GM19452 (cell line): ENCODE results near the gene TCF25.
"Not testable (repeated sequence)": the region's sequence is repeated elsewhere in the genome, so short reads cannot be mapped to it uniquely, and the experiment has no call there.

Experiments
- ATAC-seq: cut with Tn5 transposase; IDR thresholded peaks from one replicate; pipeline ENCODE4 v1.9.1; 2021; ENCODE audit not compliant: unreplicated experiment

TCF25 gene

DNA sequence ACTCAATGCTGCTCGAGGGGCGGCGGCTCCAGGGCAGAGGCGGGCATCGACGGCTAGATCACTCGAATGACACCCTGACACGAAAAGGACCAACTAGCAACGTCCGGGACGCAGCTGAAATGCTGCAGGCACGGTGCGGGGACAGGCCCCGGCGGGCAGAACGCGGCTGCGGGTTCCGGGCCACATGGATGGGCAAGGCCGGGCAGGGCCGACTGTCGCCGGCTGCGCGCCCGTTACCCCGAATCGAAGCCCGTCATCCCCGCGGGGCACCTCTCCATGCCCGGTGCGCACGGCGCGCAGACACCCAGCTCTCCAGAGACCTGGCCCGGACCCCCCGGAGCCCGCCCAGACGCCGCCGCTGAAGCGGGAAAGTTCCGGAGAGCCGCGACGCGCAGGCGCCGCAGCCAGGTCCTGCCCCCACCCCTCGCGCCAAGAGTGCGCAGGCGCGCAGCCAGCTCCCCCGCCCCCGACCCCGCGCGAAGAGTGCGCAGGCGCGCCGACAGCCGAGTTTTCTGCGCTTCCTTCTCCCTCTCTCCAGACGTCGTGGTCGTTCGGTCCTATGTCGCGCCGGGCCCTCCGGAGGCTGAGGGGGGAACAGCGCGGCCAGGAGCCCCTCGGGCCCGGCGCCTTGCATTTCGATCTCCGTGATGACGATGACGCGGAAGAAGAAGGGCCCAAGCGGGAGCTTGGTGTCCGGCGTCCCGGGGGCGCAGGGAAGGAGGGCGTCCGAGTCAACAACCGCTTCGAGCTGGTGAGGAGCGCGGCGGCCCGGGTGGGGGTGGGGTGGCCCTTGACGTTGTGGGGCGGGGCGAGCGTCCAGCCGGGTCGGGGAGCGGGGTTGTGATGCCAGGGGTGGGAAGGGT is at the start of gene TCF25:
TCF25 (plus strand) TSS at position 484 of the 863 bp plus-strand sequence; CDS start at position 560, 76 bp downstream.
- peak; percentile 45 for ATAC-seq

GRCh38 chr16:89823824-89824148 is 49.6 kb upstream of the TCF25 start:
- not testable (repeated sequence) for ATAC-seq

DNA sequence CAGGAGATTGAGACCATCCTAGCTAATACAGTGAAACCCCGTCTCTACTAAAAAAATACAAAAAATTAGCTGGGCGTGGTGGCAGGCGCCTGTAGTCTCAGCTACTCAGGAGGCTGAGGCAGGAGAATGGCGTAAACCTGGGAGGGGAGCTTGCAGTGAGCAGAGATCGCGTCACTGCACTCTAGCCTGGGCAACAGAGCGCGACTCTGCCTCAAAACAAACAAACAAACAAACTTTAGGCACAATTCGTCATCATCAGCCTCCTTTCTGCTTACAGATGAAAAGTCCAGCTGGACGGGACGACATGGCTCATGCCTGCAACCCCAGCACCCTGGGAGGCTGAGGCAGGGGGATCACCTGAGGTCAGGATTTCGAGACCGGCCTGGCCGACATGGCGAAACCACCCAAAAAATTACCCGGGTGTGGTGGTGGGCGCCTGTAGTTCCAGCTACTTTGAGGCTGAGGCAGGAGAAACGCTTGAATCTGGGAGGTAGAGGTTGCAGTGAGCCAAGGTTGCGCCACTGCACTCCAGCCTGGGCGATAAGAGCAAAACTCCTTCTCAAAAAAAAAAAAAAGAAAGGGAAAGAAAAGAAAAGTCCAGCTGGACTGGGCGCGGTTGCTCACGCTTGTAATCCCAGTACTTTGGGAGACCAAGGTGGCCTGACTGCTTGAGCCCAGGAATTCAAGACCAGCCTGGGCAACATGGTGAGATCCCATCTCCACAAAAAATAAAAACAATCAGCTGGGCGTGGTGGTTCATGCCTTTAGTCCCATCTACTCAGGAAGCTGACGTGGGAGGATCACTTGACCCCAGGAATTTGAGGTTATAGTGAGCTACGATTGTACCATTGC is 46.6 kb upstream of the TCF25 start:
- no peak for ATAC-seq

DNA sequence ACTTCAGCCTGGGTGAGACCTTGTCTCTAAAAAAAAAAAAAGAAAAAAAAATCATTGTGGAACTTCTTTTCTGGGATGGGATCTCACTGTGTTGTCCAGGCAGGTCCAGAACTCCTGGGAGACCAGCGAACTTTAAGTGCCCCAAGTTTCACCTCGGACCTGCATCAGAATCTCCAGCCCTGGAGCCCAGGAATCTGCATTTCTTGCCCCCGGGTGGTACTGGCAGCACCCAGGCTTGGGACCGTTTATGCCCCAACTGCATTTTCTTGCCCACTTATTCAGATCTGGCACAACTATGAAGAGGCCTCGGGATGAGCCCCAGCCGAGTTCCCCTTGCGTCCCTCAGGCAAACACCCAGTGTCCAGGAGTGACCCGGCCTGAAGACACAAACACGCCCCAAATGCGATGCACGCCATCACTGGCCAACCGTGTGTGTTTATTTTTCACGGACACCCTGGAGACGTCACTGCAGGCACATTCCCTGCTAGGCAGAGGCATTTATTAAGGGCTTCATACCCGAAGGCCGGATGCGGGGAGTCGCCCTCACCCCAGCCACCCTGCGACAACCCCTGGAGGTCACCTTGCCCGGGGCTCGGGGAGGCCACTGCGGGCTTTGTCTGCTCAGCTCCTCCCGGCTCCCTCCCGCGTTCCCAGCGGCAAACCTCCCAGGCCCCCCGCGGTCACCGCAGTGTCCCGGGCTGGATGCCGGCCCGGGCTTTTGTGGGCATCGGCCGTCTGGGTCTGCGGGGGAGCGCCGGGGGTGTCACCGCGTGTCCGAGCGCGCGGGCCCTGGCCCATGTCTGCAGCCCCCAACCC is 45.8 kb upstream of the TCF25 start:
- no peak for ATAC-seq

DNA sequence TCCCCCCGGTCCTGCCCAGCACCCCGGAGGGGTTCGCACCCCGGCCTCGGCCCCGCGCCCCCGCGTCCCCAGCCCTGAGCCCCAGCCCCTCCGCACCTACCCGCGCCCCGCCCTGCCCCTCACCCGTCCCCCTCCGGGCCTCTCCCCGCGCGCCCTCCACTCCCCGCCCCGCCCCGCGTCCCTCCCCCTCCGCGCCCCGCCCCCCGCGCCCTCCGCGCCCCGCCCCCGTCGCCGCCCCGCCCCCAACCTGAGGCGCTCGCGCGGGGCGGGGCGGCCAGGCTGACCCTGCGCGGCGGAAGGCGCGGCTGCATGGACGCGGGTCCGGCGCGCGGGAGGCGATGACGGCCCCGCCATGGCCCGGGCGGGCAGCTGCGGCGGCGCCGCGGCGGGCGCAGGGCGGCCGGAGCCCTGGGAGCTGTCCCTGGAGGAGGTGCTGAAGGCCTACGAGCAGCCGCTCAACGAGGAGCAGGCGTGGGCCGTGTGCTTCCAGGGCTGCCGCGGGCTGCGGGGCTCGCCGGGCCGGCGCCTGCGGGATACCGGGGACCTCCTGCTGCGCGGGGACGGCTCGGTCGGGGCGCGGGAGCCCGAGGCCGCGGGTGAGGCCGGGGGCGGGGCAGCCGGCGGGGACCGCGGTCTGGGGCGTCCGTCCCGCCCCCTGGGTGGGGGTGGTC is 45.1 kb upstream of the TCF25 start, which contains the start of gene SPIRE2:
SPIRE2 (plus strand) TSS at position 277 of the 671 bp plus-strand sequence; CDS start at position 353, 76 bp downstream.
- no peak for ATAC-seq

- no peak for ATAC-seq
These were observed 44.3 kb upstream of the TCF25 start for GRCh38 chr16:89828870-89829629.

- ATAC-seq, result no peak
These were observed 43.6 kb upstream of the TCF25 start for GRCh38 chr16:89829630-89830437.

- ATAC-seq, result no peak
These were observed 41.5 kb upstream of the TCF25 start for GRCh38 chr16:89831810-89832328.

DNA sequence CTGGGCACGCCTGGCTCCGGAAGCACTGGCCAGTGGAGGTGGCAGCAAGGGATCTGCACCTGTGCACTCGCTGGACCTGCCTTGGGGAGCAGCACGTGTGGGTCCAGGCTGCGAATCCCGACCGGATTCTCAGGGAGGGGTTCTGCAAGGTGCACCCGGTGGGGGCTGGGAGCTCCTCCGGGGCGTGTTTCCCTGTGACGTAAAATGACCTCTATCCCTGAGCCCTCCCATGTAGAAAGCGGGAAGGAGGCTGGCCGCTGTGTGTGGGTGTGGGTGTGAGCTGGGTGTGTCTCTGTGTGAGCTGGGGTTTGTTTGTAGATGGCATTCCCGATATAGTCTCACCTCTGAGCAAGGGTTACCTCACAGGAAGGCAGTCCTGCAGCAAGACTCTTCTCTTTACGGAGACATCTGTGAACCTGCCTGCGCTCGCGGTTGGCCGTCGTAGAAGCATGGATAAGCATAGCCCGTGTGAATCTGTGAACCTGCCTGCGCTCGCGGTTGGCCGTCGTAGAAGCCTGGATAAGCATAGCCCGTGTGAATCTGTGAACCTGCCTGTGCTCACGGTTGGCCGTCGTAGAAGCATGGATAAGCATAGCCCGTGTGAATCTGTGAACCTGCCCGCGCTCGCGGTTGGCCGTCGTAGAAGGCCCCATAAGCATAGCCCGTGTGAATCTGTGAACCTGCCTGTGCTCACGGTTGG is 39.6 kb upstream of the TCF25 start:
- not testable (repeated sequence) for ATAC-seq

DNA sequence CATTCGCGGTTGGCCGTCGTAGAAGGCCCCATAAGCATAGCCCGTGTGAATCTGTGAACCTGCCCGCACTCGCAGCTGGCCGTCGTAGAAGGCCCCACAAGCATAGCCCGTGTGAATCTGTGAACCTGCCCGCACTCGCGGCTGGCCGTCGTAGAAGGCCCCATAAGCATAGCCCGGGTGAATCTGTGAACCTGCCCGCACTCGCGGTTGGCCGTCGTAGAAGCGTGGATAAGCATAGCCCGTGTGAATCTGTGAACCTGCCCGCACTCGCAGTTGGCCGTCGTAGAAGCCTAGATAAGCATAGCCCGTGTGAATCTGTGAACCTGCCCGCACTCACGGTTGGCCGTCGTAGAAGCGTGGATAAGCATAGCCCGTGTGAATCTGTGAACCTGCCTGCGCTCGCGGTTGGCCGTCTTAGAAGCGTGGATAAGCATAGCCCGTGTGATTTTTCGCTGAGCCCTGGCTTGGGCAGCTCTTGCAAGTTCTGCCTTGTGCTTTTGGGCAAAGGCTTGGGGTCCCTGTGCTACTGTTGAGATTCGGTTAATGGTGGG is 38.5 kb upstream of the TCF25 start:
- not testable (repeated sequence) for ATAC-seq

- ATAC-seq, result not testable (repeated sequence)
These were observed 36.9 kb upstream of the TCF25 start for GRCh38 chr16:89836484-89836883.

DNA sequence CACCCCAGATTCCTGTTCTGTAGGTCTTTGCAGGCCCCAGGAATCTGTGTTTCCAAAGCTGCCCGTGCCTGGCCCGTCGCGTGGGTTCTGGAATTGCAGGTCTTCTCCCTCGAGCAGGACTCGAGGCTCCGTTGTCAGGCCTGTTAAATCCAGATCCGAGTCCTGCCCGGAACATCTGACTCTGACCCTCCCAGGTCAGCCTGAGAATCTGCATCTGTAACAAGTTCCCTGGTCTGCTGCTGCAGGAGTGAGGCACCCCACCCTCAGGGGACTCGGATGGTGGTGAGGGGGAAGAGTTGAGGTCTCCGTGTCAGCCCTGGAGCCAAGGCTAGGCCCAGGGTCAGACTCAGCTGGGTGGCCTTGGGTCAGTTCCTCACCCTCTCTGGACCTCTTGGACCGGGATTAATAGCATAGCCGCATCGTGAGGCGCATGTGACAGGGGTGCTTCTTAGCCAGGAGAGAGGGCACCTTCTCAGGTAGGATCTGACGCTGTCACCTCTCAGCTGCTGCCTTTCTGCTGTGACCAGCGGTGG is 36.3 kb upstream of the TCF25 start:
- no peak for ATAC-seq

- no peak for ATAC-seq
These were observed 32.1 kb upstream of the TCF25 start for GRCh38 chr16:89841275-89841674.

- no peak for ATAC-seq
These were observed 30.7 kb upstream of the TCF25 start for GRCh38 chr16:89842471-89843408.

DNA sequence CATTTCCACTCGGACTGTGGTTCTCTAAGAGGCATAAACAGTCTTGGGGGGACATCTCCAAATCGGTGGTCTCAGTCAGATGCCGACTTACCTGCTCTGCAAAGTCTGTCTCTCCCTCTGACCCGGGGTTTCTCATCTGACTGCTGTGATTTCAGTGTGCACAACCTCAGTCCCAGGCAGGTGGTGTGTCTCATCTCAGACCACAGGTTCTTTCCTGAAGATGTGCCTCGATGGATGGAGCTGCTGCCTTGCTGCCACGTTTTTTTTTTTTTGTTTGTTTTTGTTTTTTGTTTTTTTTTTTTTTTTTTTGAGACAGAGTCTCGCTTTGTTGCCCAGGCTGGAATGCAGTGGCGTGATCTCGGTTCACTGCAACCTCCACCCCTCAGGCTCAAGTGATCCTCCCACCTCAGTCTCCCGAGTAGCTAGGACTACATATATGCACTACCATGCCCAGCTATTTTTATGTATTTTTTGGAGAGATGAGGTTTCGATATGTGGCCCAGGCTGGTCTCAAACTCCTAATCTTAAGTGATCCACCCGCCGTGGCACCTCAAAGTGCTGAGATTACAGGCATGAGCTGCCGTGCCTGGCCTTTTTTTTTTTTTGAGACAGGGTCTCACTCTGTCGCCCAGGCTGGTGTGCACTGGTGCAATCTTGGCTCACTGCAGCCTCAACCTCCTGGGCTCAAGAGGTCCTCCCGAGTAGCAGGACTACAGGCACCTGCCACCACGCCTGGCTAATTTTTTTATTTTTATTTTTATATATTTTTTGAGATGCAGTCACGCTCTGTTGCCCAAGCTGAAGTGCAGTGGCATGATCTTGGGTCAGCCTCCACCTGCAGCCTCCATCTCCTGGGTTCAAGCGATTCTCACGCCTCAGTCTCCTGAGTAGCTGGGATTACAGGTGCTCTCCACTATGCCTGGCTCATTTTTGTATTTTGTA is 29.7 kb upstream of the TCF25 start:
- no peak for ATAC-seq
